A673 (cell line): Measurements from ENCODE around the gene CACNA2D1.

Experiments
- CTCF ChIP-seq: fragments of 300-800, 200-600 bp; sonication (generic); conservative IDR thresholded peaks from 2 replicates; pipeline ENCODE4 v1.5.1; 2017; ENCODE audit warnings: low read depth, mild to moderate bottlenecking, antibody characterized with exemption, low read length, moderate library complexity, mixed read lengths
- EZH2 ChIP-seq: fragments of 200-600 bp; sonication (generic); IDR thresholded peaks from 2 replicates; pipeline ENCODE4 v1.6.1; 2017; ENCODE audit warnings: borderline replicate concordance, low read depth, mild to moderate bottlenecking, mixed read lengths, antibody characterized with exemption, low read length; ENCODE audit not compliant: poor library complexity, severe bottlenecking

GRCh38 chr7:82443547-82444219, at the start of gene CACNA2D1:
- no peak for TF ChIP-seq CTCF
- no peak for TF ChIP-seq EZH2
